Measurements from ENCODE around the gene RHOBTB1.
"Not testable (repeated sequence)": the region's sequence is repeated elsewhere in the genome, so short reads cannot be mapped to it uniquely, and the experiment has no call there.

RHOBTB1 gene

DNA sequence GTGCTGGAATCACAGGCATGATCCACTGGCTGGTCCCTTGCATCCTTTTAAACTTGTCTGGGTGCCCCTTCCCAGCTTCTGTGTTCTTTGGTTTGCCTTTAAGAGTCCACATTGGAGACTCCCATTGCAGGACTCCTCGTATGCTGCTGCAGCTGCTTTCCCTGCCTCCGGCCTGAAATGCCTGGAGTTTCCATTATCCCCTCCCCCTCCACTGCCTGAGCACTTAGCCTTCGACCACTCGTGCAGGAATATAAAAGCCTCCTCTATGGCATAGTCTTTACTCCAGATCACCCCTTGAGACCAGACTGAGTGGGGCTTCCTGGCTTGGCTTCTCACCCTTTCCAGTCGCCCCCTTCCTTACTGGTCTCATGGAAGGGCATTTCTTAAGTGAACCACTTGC lies 80.2 kb downstream of the RHOBTB1 start:
- DNase-seq (ENCODE audit: low read depth) = no peak

DNA sequence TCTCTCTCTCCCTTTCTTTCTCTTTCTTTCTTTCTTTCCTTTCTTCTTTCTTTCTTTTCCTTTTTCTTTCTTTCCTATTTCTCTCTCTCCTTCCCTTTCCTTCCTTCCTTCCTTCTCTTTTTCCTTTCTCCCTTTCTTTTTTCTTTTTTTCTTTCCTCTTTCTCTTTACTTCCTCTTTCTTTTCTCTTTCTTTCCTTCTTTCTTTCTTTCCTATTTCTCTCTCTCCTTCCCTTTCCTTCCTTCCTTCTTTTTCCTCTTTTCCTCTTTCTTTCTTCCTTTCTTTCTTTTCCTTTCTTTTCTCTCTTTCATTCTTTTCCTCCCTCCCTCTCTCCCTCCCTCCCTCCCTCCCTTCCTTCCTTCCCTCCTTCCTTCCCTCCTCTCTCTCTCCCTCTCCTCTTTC lies 81.5 kb downstream of the RHOBTB1 start:
- no peak for DNase-seq (ENCODE audit: low read depth)

DNA sequence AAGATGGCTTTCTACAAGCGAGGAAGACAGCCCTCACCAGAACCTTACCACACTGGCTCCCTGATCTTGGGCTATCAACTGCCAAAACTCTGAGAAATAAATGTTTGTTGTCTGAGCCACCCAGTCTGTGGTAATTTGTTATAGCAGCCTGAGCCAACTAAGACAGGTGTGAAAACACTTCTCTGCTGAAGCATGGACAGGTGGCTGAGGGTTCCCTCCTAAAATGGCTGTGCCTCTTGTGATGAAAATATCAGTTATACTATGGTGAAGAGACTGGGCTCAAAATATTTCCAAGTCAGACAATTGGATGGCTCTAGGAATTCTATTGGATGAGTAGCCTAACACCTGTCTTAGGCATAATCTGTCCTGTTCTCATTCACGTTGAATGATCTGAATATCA lies 87.6 kb downstream of the RHOBTB1 start:
- DNase-seq (ENCODE audit: low read depth) = no peak

DNA sequence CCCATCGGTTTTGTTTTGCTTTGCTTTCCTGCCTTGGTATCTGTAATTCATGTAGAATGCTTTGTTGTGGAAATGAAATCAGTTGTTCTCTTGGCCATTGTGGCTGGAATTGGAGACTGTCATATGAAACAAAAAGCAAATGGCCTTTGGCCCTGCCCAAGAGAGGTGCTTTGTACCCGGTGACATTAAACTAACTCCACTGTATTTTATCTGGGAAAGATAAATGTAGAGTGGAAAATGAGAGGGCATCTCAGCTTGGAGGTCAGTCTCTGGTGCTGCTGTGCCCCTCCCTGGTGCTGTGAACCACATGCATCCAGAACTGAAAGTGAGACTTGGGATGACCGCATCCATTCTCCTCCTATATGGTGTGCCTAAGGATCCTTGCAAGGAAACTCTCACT lies 90.3 kb downstream of the RHOBTB1 start:
- DNase-seq (ENCODE audit: low read depth) = no peak

DNA sequence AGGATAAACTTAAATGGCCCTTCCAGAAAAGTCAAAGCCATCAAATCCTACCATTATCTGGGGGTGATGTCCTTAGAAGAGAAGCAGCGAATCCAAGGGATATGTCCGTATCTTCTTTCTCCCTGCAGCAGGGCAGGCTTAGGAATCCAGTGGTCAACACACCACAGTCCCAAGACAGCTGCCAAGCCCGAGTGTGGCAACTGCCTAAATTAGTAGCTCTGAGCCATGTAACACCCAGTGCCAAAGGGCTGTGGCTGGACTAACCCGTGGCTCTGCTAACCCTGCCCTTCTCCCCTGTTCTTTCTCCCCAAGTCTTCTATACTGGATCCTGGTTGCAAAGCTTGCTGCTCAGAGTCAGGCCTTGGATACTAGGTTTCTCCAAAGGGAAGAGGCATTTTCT lies 90.9 kb downstream of the RHOBTB1 start:
- no peak for DNase-seq (ENCODE audit: low read depth)

DNA sequence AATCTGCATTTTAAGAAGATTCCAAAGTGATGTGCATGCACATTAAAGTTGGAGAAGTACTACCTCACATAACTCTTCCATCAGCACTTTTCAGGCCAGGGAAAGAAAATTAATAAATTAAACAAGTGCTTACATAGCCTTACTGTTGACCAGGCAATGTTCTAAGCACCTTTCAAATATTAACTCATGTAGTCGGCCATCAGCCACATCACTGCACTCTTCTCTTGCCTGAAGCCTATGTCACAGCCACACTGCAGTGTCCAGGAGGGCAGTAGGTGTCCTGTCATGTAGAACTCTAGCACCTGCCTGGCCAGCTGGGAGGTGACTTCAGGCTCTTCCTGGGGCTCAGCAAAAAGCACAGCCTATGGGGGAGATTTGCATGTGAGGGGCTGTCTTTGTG lies 94.2 kb downstream of the RHOBTB1 start:
- no peak for DNase-seq (ENCODE audit: low read depth)

DNA sequence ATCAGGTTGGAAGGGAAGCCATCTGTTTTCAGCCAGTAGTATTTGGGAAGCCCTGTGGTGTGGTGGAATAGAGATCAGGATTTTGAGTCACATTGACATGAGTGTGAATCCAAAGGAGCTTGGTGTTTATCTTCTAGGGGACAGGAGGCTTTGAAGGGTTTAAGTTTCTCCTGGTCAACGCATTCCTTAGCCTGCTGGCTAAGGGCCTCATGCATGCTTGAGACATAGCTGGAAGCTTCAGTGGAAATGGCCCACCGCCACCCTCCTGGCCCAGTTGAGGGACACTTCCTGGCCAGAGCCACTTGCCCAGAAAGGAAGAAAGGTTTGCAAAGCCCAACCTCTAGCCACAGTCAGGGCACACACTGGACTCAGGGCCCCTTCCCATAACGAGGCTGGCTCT lies 94.8 kb downstream of the RHOBTB1 start:
- DNase-seq (ENCODE audit: low read depth) = no peak

DNA sequence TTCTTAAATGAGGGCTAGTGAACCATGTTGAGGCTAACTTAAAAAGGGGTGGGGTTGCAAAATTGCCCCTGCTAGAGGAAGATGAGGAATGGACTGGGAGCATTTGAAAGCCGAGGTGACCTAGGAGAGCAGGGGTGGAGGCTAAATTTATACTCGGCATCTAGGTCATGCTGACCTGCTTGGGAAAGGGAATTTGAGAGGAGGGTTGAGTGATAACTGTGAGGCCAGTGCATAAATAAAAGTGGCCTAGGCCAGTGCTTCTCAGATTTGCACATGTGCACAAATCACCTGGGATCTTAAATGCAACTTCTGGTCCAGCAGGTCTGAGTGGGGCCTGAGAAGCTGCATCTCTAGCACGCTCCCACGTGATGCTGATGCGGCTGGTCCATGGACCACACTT lies 95.3 kb downstream of the RHOBTB1 start:
- no peak for DNase-seq (ENCODE audit: low read depth)

DNA sequence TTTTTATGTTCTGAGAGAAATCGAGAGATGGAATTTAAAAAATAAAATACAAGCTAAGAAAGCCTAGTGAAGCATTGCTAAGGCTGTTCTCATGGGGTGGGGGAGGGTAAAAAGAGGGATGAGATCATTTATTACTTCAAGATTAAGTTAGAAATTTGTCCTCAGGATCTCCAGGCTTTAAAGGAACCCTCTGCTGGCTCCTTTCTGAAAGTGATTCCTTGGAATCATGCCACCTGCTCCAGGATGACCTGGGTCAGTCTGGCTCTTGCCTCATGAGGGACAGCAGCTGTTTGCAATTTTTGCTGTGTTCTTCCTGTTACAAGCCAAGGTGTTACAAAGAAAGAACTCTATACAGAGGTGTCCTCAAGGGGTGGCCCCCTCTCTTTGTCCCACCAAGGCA lies 95.9 kb downstream of the RHOBTB1 start:
- DNase-seq (ENCODE audit: low read depth) = no peak

DNA sequence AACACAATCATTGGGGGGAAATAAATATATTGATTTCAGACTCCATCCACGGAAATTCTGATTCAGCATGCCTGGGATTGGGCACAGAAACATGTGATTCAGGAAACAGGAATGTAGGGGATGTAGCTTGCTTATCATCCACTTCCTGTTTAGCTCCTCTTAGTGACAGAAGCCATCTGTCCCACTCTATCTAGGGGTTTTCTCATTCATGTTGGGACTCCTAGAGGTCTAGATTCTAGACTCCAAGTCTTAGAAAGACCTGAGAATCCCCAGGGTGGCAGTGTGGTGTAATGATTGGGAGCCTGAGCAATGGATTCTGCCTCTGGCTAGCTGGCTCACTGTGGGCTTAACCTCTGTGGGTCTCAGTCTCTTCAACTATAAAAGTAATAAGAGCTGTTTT lies 97.8 kb downstream of the RHOBTB1 start:
- DNase-seq (ENCODE audit: low read depth) = no peak

DNA sequence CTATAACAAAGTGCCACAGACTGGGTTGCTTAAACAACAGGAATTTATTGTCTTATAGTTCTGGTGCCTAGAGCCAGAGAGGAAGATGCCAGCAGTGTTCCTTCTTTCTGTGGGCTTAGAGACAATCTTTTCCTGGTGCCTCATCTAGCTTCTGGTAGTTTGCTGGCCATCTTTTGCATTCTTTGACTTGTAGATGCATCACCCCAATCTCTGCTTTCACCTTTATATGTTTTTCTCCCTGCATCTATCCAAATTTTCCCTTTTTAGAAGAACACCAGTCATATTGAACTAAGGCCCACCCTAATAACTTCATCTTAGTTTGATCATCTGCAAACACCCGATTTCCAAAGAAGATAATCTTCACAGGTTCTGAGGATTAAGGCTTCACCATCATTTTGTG lies 98.9 kb downstream of the RHOBTB1 start:
- DNase-seq (ENCODE audit: low read depth) = no peak

DNA sequence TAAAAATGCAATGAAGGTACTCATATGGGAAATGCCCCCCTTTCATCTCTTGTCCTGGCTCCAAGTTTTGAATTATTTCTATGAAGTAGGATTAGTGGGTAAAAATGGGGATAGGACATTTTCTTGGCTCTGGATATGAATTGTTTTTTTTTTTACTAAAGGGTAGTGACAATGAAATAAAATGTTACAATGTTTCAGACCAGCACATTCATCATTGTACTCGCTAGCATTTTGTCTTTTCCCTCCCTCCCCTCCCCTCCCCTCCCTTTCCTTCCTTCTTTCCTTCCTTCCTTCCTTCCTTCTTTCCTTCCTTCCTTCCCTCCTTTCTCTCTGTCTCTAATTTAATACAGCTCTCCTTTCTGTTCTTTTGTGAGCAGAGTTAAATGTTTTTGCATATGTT lies 101.3 kb downstream of the RHOBTB1 start:
- no peak for DNase-seq (ENCODE audit: low read depth)

DNA sequence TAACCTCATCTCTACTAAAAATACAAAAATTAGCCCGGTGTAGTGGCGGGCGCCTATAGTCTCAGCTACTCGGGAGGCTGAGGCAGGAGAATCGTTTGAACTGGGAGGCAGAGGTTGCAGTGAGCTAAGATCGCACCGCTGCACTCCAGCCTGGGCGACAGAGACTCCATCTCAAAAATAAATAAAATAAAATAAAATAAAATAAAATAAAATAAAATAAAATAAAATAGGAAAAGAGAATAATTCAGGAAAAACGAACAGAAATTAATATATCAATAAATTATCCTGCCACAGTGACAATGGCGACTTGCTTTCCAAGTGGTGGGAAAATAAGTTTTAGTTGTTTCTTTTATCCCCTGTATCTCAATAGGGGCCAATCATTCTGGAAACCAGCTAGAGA lies 102.8 kb downstream of the RHOBTB1 start:
- not testable (repeated sequence) for DNase-seq (ENCODE audit: low read depth)

DNA sequence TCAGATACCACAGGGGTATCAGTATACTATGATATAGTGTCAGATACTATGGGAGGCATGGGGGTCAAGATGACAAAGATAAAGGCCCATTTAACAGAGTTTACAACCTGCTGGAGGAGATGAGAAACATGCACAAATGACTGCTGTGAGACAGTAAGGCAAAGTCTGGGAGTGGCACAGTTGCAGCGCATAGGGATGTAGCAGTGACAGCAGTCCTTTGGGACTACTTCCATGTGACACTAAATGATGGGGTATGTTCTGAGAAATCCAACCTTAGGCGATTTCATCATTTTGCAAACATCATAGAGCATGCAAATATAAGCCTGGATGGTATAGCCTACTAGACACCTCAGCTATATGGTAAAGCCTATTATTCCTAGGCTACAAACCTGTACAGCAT lies 108.9 kb downstream of the RHOBTB1 start:
- DNase-seq (ENCODE audit: low read depth) = no peak

DNA sequence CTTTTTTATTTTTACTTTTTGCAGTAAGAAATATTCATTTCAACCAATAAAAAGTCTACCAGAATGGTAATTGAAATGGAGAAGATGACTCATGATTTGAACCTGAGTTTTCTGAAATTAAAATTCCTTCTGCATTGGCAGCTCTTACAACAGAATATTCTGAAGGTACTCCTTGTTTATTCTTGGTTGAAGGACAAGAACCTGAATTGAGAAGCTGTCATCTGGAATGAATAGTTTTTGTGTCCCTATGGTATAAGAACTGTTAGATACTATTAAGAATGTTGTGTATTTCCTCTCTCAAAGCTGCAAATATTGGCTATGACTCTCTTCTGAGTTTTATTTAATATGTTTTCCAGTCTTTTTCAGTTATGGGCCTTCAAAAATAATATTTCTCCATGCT lies 109.6 kb downstream of the RHOBTB1 start:
- DNase-seq (ENCODE audit: low read depth) = no peak

DNA sequence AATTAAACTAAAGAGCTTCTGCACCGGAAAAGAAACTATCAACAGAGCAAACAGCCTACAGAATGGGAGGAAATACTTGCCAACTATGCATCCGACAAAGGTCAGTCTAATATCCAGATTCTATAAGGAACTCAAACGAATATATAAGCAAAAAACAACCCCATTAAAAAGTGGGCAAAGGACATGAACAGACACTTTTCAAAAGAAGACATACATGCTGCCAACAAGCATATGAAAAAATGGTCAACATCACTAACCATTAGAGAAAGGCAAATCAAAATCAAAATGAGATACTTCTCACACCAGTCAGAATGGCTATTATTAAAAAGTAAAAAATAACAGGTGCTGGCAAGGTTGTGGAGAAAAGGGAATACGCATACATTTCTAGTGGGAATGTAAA lies 111.8 kb downstream of the RHOBTB1 start:
- not testable (repeated sequence) for DNase-seq (ENCODE audit: low read depth)

DNA sequence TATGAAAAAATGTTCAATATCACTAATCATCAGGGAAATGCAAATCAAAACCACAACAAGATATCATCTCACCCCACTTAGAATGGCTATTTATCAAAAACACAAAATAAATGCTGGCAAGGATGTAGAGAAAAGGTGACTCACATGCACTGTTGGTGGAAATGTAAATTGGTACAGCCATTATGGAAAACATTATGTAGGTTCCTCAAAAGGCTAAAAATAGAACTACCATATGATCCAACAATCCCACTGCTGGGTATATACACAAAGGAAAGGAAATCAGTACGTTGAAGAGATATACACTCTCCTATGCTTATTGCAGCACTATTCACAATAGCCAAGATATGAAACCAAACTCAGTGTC lies 115.5 kb downstream of the RHOBTB1 start:
- DNase-seq (ENCODE audit: low read depth) = no peak

DNA sequence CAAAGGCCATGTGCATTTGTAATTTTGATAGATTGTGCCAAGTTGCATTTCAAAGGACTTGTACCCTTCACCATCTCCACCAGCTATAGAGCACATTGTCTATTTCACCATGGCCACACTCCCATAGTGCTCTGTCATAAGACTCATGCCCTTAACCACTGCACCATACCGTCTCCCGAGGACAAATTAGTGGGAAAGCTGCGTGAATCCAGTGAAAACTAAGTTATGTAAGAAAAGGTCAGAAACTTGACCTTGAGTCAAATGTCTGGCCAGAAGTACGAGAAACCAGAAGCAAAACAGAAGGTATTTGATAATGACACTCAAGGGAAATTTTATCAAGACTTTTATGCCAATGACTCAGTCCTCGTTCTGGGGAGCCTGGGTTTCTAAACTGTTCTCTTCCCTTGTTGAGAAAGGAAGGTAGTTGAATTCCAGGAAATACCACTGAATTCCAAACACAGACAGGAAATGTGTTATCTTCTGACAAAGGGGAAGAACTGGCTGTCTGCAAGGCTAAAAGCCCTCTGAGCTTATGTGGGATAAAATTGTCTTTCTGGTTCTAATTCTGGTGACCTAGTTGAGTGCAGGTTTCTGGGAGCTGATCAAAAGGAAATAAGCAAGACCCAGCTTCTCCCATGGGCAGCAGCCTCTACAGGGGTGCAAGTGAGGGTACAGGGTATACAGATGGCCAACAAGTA lies 116.0 kb downstream of the RHOBTB1 start:
- DNase-seq (ENCODE audit: low read depth) = no peak

DNA sequence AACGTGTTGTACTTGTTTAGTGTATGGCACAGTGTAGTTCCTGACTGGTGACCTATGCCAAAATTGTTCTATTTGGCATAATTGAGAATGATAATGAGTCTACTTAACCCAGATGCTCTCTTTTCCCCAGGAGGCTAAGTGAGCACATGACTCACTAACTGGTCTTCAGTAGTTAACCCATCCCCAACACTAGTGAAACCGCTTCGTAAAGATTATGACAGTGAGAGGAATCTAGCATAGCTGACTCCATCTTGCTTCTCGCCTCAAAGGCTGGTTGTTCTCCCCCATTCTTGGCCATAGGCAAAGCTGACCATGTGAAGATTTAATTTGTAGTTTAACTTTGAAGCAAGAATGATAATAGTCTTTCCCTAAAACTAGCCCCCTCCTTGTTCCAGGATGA lies 118.5 kb downstream of the RHOBTB1 start:
- no peak for DNase-seq (ENCODE audit: low read depth)

DNA sequence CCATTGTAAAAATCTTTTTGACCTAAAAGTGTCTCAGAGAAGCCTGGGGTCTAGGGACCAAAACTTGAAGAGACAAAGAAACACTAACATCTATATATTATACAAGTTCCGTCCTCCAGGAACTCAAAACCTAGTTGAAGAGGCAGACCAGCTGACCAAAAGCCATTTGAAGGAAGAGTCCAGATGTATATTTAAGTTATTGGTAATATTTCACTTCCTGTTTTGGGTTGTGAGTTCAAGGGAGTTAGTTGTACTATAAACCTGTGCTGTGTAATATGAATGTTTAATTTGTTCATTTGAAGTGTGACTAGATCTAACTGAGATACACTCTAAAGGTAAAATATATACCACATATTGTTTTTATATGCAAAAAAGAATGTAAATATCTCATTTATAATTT lies 120.7 kb downstream of the RHOBTB1 start:
- no peak for DNase-seq (ENCODE audit: low read depth)

DNA sequence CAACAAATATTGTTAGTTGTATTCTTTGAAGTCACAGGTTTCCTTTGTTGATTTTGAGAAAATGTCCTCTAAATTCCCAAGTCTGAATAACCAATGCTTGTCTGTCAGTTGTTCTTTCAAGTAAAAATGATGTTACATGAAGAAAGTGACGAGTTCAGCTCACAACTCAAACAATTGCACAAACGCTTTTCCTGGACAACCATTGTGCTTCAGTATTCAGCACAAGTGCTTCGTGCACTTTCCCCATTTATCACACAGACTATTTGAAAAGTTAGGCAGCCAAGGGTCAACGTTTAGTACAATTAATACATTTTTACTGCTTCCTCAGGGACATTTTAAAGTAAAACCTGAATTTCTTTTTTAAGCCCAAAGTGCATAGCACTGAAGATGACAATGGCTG lies 121.2 kb downstream of the RHOBTB1 start:
- no peak for DNase-seq (ENCODE audit: low read depth)

DNA sequence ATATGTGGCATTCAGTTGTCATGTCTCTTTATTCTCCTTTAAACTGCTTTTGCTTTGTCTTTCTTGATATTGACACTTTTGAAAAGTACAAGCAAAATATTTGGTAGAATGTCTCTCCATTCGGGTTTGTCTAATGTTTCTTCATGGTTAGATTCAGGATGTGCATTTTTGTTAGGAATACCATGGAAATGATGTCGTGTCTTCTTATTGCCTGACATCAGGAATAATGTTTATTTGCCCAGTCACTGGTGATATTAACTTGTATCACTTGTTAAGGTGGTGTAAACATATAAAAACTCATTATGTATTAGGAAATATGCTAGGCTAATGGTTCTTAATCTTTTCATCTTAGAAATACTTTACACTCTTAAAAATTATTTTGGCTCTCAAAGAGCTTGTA lies 122.3 kb downstream of the RHOBTB1 start:
- no peak for DNase-seq (ENCODE audit: low read depth)

DNA sequence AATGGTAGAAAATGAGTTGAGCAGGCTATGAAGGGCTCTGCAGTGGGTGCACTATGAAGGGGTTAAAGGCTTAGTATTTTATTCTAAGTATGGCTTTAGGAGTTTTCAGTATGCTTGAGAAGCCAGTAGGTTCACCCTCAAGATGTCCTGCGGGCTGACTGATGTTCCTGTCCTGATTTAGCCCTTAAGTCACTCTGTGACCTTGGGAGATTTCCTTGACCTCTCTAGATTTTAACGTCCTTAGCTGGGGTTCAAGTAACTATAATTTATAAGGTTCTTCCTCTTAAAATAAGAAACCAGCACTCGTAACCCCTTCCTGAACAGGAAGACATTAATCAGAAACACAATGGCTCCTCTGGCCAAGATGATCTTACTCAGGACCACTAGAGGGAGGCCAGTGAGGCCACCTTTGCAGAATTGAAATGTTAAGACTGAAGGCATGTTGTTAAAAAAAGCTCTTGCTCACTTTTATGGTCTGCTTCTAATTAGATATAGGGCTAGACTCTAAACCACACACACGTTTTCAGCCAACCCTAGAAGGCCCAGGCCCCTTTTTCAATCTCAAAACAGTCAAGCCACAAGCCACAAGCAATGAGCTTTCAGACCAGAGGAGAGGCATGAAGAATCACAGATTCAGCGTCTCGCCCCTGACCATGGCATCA lies 123.8 kb downstream of the RHOBTB1 start:
- no peak for DNase-seq (ENCODE audit: low read depth)
